Stimulated activated naive B cell treated with anti-CD40 and anti-IgM and Interleukin-4, amounts not matched to agents 10 μg/mL and 1 μg/mL and 100 μg/mL, for 72 hours (primary cell): ENCODE data around the gene SERPINA5.

Experiments used
- ATAC-seq, 2 donors: fragments of 150-1000 bp; cut with Tn5 transposase; replicated peaks; 2 replicates each; pipeline ENCODE4 v1.10.0; 2021; ENCODE audit warnings: moderate library complexity in 1 of 2
- DNase-seq: peaks from one replicate; pipeline ENCODE4 v3.0.0; 2021
- H3K27ac Mint-ChIP-seq: one replicate; pipeline ENCODE4 v1.8.0; 2022; ENCODE audit warnings: mild to moderate bottlenecking, mixed read lengths
- H3K27me3 Mint-ChIP-seq, 2 donors: one replicate each; pipeline ENCODE4 v1.8.0; 2022; ENCODE audit warnings: mixed read lengths in 2 of 2
- H3K36me3 Mint-ChIP-seq, 2 donors: one replicate each; pipeline ENCODE4 v1.8.0; 2022; ENCODE audit warnings: mixed read lengths in 2 of 2, mild to moderate bottlenecking in 1 of 2
- H3K4me1 Mint-ChIP-seq, 2 donors: one replicate each; pipeline ENCODE4 v1.8.0; 2022; ENCODE audit warnings: mixed read lengths in 2 of 2, mild to moderate bottlenecking in 1 of 2
- H3K4me3 Mint-ChIP-seq, 2 donors: one replicate each; pipeline ENCODE4 v1.8.0; 2022; ENCODE audit warnings: mild to moderate bottlenecking in 2 of 2, mixed read lengths in 2 of 2, moderate library complexity in 1 of 2
- H3K9me3 Mint-ChIP-seq, 2 donors: one replicate each; pipeline ENCODE4 v1.8.0; 2022; ENCODE audit warnings: mixed read lengths in 2 of 2, mild to moderate bottlenecking in 1 of 2

SERPINA5 gene, protein sequence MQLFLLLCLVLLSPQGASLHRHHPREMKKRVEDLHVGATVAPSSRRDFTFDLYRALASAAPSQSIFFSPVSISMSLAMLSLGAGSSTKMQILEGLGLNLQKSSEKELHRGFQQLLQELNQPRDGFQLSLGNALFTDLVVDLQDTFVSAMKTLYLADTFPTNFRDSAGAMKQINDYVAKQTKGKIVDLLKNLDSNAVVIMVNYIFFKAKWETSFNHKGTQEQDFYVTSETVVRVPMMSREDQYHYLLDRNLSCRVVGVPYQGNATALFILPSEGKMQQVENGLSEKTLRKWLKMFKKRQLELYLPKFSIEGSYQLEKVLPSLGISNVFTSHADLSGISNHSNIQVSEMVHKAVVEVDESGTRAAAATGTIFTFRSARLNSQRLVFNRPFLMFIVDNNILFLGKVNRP

DNA sequence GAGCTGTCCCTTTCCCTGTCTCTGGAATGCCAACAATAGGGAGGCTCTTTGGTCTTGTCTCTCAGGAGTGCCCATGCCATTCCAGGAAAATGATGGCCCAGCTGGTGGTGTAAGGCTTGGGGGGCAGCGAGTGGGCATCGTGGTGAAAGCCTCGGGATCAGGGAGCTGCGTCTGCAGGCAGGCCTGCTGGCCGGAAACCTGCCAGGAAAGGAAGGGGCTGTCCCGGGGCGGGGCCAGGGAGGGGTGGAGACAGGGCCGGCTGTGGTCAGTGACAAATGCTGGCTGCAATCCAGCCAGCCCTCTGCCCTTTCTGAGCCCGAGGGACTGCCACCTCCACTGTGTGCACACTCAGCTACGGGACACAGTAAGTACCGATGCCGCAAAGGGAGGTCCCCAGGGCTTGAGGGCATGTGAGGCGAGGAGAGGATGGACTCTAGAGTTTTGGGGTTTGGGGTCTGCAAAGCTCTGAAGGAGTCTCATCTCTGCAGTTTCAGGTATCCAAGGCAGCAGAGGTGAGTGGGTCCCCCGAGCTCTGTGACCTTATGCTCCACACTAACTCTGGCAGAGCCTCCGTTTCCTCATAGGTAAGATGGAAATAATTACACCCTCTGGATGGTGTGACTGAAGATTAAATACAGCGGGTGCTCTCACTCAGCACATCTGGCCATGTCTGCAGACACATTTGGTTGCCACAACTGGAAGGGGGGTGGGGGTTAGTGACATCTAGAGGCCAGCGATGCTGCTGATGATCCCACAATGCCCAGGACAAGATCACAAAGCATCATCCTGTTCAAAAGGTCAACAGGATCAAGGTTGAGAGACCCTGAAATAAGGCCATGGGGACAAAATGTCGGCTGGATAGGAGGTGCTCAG is at the start of gene SERPINA5:
TSS of gene SERPINA5 (plus strand) at position 300 of the 873 bp plus-strand sequence. CDS start 5,937 bp downstream, outside the sequence.
- Mint-ChIP-seq H3K27ac (no peak within 1 kb of the TSS), H3K36me3 (no peaks in the 10 kb centered on the region)
- no peak for DNase-seq

DNA sequence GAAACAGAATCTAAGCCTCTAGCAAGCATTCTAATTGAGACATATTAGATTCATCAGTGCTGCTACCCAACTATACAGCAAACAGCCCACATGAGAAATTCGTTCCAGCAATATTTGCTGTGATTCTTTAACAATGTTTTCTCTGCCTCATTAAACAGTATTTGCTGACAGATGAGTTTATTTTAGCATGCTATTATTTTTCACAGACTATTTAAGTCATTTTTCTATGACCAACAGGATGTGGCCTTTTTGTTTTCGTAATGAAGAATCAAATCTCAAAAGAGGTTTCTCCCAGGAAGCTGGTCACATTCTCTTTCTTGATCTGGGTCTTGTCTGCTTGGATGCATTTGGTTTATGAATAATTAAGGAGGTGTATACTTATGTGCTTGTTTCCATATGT is 48.8 kb upstream of the SERPINA5 start:
- Mint-ChIP-seq H3K27ac (no peak overlapping the region), H3K9me3 (peaks cover 0 to 3% of the 10 kb centered on the region in 2 donors), H3K4me3 (no peak overlapping the region), H3K36me3 (no peaks in the 10 kb centered on the region), H3K27me3 (peaks cover 0 to 8% of the 10 kb centered on the region in 2 donors), H3K4me1 (no peaks in the 10 kb centered on the region)
- ATAC-seq: no peak
- DNase-seq: no peak

More for the DNA sequence above, at the start of gene SERPINA5:
- no peak for ATAC-seq
- Mint-ChIP-seq H3K4me1 (no peaks in the 10 kb centered on the region), H3K9me3 (peaks cover 0 to 1% of the 10 kb centered on the region in 2 donors), H3K27me3 (no peaks in the 10 kb centered on the region), H3K4me3 (no peak within 1 kb of the TSS)

DNA sequence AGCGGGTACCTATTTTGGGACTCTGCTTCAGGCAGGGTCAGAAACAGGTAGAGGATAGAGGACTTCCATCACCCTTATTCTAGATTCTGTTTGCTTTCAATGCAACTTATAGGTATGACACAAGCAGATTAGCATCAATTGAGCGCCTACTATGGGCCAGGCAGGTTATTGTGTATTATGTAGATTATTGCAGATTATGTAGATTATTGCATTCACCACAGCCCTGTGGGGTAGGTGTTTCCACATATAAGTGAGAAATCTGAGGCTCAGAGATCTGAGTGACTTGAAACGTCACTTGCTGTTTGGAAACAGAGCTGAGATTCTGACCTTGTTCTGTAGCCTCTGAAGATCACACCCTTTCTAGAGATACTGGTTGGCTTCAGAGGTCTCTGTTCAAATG is 45.7 kb upstream of the SERPINA5 start:
- Mint-ChIP-seq H3K4me3 (no peak overlapping the region), H3K36me3 (no peaks in the 10 kb centered on the region), H3K27me3 (peaks cover 10 to 16% of the 10 kb centered on the region in 2 donors), H3K9me3 (peaks cover 4 to 5% of the 10 kb centered on the region in 2 donors), H3K4me1 (no peaks in the 10 kb centered on the region), H3K27ac (no peak overlapping the region)
- no peak for ATAC-seq
- DNase-seq: no peak

DNA sequence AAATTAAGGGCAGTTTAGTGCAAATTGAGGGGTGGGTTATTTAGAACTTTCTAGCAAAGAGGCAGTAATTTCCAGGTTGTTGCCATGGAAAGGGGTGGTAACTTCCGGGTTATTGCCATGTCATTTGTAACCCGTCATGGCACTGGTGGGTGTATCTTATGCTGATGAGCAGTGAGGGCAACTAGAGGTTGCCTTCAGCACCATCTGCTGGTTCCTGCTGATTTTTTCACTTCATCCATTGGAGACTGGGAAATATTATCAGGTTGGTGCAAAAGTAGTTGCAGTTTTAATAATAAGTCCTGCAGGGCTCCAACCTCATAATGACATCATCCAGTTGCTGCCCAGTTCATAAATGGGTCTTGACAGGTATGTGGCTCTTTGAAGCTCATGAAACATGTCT is 44.4 kb upstream of the SERPINA5 start:
- no peak overlapping the region for H3K4me3 Mint-ChIP-seq
- H3K27ac Mint-ChIP-seq: no peak overlapping the region
- peaks cover 14 to 16% of the 10 kb centered on the region in 2 donors for H3K27me3 Mint-ChIP-seq
- H3K36me3 Mint-ChIP-seq: no peaks in the 10 kb centered on the region
- DNase-seq (no peak), ATAC-seq (peak in 1 of 2 donors; percentile 22)
- peaks cover 4 to 5% of the 10 kb centered on the region in 2 donors for H3K9me3 Mint-ChIP-seq
- H3K4me1 Mint-ChIP-seq: no peaks in the 10 kb centered on the region

DNA sequence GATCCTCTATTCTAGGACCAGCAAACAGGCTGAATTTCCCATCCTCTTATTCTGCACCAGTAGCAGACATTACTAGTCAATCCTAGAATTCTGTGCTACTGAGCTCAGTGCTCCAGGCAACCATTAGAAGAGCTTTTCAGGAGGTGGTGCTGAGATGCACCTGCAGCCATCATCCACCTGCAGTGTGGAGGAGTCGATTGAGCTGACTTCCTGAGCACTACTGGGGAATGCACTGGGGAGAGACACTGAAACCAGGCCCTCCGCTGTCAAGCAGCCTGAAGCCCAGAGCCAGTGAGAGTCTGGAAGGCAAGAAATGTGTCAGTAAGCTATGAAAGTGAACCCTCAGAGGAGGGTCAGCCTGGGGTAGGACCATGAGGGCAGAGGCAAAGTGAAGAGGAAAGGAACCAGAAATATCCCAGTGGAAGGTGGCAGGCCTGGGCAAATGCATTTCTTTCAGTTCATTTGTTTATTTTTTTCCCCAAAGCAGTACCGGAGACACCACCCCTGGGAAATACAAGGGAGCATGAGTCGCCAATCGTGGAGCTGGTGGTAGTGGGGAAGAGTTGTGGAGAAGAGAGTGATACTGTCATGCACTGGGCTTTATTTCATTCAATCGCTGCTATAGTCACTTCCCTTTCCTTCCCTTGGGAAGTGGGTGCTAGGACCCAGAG is 43.0 kb upstream of the SERPINA5 start:
- no peak for ATAC-seq
- no peak overlapping the region for H3K4me3 Mint-ChIP-seq

DNA sequence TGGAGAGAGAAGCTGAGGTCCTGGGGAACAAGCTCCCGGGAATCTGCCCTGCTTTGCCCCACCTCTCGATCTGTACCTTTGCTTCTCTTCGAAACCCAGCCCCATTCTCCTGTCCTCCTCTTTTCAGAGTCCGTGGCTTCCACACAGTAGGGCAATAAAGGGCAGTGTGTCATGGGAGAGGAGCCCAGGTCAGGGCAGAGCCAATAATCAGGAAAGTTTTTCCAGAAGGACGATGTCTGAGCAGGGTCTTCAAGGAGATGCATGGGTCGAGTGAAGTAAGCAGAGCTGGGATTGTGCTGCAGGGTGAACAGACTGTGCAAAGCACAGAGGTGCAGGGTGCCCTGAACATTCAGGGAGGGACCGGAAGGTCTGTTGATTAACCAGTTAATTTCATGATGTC is 42.0 kb upstream of the SERPINA5 start:
- H3K27me3 Mint-ChIP-seq: peaks cover 11 to 14% of the 10 kb centered on the region in 2 donors
- DNase-seq (no peak), ATAC-seq (no peak)
- H3K4me1 Mint-ChIP-seq: no peaks in the 10 kb centered on the region
- peaks cover 1 to 5% of the 10 kb centered on the region in 2 donors for H3K9me3 Mint-ChIP-seq
- H3K27ac Mint-ChIP-seq: no peak overlapping the region
- H3K36me3 Mint-ChIP-seq: no peaks in the 10 kb centered on the region
- H3K4me3 Mint-ChIP-seq: no peak overlapping the region

More for the DNA sequence above, 43.0 kb upstream of the SERPINA5 start:
- Mint-ChIP-seq H3K36me3 (no peaks in the 10 kb centered on the region), H3K27me3 (peaks cover 14% of the 10 kb centered on the region in 2 donors), H3K9me3 (peaks cover 4 to 5% of the 10 kb centered on the region in 2 donors), H3K4me1 (no peaks in the 10 kb centered on the region), H3K27ac (no peak overlapping the region)
- DNase-seq: no peak

DNA sequence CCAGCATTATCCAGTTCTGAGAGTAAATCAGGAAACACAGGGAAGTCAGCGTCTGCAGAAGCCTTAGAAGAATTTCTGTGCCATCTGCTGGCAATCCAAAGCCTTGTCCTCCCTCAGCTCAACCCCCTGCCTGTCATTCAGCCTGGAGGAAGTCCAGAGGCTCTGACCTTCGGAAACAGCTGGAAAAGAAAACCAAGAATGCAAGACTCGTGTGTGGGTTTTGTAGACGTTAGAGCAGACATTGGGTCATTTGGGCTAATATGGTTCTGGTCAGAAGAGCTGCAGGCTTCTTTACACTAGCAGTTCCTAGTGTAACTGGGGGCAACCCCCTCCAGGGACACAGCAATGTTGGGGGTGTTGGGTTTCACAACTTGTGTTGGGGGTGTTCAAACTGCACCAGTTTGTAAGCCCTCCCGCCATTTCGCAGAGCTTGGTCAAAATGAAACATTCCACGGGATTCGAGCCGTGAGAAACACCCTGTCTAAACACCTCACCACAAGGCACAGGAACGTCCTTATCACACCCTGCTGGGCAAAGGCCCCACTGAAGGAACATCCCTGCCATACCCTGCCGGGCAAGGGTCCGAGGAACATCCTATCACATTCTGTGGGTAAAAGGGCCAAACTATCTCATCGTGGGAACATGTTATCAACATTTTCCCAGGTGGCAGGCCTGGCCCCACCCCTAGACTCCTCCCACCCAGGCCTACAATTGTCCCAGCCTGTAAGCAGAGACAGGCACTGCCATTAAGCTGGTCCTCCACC is 41.0 kb upstream of the SERPINA5 start:
- H3K4me3 Mint-ChIP-seq: no peak overlapping the region
- no peak for ATAC-seq
- H3K4me1 Mint-ChIP-seq: no peaks in the 10 kb centered on the region
- H3K27ac Mint-ChIP-seq: no peak overlapping the region
- peaks cover 11 to 14% of the 10 kb centered on the region in 2 donors for H3K27me3 Mint-ChIP-seq
- H3K36me3 Mint-ChIP-seq: no peaks in the 10 kb centered on the region
- no peak for DNase-seq
- peaks cover 1 to 5% of the 10 kb centered on the region in 2 donors for H3K9me3 Mint-ChIP-seq

DNA sequence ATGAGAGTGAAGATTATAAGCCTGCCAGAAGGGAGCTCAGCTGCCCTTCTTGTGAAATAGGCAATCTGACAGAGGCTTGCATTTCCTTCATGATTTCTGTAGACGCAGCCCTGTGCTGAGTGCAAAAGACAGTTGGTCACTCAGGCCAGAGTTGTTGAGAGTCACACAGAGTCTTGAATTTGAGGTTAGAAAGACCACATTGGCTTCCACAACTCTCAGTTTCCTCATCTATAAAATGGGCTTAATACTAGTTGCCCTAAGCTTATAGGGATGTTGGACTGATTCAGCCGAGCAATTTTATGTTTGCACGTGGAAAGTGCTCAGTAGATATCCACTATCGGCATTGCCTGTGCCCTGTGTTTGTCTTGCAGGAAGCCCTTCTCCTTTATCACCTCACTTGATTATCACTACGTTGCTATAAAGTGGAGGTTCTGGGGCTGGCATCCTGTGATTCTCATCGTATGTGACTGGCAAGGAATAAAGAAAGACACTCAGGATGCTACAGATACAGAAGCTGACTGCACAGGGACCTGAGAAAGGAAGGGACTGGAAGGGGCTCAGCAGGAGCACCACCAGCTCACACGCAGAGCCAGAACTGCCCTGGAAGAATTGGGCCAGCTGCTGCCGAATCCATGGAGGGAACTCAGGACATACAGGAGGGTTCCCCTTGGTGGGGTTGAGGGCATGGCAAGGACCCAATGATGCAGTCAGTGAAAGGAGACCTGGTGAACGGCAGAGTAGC is 39.8 kb upstream of the SERPINA5 start:
- DNase-seq (no peak), ATAC-seq (no peak)
- Mint-ChIP-seq H3K4me3 (no peak overlapping the region), H3K27ac (no peak overlapping the region), H3K4me1 (no peaks in the 10 kb centered on the region), H3K36me3 (no peaks in the 10 kb centered on the region), H3K9me3 (peaks cover 3 to 10% of the 10 kb centered on the region in 2 donors), H3K27me3 (peaks cover 11 to 22% of the 10 kb centered on the region in 2 donors)

DNA sequence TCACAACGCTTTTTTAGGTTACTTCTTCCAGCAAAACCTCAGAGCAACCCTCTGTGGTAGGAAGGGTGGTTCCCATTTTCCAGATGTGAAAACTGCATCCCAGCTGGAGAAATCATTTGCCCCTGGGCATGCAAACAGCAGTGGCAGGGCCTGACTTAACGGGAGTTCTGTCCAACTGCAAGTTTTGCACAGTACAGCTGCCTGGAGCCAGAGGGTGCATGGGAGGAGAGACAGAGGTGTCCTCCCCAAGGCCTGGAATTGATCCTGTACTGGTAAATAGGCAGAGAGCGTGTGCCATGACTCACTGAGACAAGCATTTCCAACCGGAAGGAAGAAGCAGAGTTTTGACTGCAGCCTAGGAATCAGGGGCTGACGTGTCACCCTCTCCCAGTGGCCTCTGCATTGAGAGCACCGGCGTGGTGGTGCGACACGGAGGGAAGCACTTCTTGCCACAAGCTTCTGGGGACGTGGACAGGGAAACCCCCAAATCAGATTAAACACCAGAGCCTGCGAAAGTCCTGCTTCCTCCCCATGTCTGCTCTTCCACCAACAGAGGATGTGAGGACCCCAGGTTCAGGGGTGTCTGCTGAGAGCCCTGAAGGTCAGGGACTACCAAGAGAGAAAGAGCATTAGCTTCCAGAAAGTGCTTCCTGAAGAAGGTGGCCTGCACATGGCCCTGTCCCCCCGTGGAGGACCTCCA is 39.0 kb upstream of the SERPINA5 start:
- H3K9me3 Mint-ChIP-seq: peaks cover 3 to 10% of the 10 kb centered on the region in 2 donors
- H3K27ac Mint-ChIP-seq: no peak overlapping the region
- no peaks in the 10 kb centered on the region for H3K4me1 Mint-ChIP-seq
- DNase-seq (no peak), ATAC-seq (no peak)
- H3K4me3 Mint-ChIP-seq: no peak overlapping the region
- H3K36me3 Mint-ChIP-seq: no peaks in the 10 kb centered on the region
- H3K27me3 Mint-ChIP-seq: peaks cover 11 to 22% of the 10 kb centered on the region in 2 donors

DNA sequence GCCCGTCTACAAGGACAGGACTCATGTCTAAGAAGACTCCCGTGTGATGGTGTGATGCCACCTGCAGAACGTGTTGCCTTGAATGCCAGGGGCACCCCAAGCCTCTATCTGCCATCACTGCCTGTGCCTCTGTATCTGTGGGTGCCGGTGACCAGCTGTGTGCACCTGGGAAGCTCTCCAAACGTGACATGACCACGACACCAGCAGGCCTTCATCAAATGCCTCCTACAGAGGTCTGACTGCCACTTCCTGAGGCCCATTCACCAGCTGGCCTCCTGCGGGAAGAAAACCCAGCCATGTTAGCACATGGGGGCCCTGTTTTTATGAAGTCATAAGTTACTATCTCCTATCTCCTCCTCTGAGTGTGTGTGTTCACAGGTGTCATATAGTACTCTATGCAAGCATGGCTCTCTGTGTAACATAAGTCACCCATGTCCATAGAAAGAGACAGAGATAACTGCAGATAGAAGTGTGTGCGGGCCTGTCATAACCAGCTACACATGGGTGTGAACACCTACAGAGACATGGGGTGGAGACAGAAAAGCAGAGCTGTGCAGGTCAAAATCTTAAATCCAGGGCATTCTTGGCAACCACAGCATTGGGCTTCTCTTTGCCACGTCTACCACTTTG is 38.3 kb upstream of the SERPINA5 start:
- no peak overlapping the region for H3K27ac Mint-ChIP-seq
- no peaks in the 10 kb centered on the region for H3K4me1 Mint-ChIP-seq
- H3K36me3 Mint-ChIP-seq: no peaks in the 10 kb centered on the region
- peaks cover 16 to 22% of the 10 kb centered on the region in 2 donors for H3K27me3 Mint-ChIP-seq
- ATAC-seq: no peak
- no peak for DNase-seq
- peaks cover 6 to 10% of the 10 kb centered on the region in 2 donors for H3K9me3 Mint-ChIP-seq
- H3K4me3 Mint-ChIP-seq: no peak overlapping the region

DNA sequence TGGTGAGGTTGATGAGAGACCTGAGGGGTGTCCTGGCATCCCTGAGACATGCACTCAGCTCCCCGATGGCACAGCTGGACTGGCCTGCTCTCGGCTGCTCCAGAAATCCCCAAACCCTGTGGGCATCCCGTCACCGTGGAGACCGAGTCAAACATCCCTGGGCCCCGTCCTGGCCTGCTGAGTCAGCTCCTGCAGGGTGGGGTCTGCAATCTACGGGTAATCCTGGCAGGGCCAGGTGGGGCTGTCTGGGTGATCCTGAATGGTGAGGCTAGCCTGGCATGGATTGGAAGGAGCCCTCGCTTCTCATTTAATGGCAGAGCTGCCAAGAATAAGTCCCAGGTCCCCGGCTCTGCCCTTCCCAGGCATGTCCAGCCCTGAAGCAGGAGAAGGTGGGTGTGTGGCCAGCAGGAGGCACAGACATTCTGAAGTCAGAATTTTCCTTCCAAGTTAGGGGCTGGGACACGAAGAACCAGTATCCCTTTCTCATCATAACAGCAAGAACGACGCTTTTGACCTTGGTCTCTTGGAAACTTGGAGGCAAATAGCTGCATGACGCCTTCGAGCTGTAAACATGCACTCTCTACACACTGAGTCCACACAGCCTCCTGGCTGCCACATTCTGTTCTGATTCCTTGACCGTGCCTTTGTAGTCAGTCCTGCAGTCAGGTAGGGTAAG is 37.6 kb upstream of the SERPINA5 start:
- H3K4me3 Mint-ChIP-seq: no peak overlapping the region
- DNase-seq: no peak
- H3K4me1 Mint-ChIP-seq: no peaks in the 10 kb centered on the region
- H3K9me3 Mint-ChIP-seq: peaks cover 6 to 7% of the 10 kb centered on the region in 2 donors
- peaks cover 12 to 17% of the 10 kb centered on the region in 2 donors for H3K27me3 Mint-ChIP-seq
- ATAC-seq: no peak
- no peaks in the 10 kb centered on the region for H3K36me3 Mint-ChIP-seq
- no peak overlapping the region for H3K27ac Mint-ChIP-seq

DNA sequence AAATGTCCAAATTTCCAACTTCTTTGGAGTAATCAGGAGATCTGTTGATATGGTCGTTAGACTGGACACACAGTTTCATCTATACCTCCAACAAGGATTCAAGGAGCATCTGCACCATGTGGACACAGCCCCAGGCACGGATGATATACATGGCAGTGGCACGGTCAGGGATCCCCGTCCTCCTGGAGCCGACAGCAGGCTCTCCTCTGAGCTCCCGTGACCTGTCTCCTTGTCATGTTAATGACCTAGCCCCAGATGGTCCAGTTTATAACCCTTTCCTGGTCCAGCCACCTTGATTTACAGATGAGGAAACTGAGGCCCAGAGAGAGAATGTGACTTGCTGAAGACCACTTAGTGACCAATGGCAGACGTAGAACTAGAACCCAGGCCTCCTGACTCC is 36.5 kb upstream of the SERPINA5 start:
- ATAC-seq: no peak
- no peaks in the 10 kb centered on the region for H3K36me3 Mint-ChIP-seq

More for the DNA sequence above, 36.5 kb upstream of the SERPINA5 start:
- Mint-ChIP-seq H3K4me1 (no peaks in the 10 kb centered on the region), H3K27me3 (peaks cover 16 to 26% of the 10 kb centered on the region in 2 donors), H3K9me3 (peaks cover 6 to 7% of the 10 kb centered on the region in 2 donors), H3K27ac (no peak overlapping the region), H3K4me3 (no peak overlapping the region)
- no peak for DNase-seq
